ENCODE results near the gene TERB1. TPM values are rescaled to one million over a fixed set of nuclear protein-coding genes. Genes with fewer than 3 reads are reported as not detected.

The TERB1 gene
- total RNA-seq, 4 donors from 2014 or later = 0.27 to 2.1 TPM; not detected in 2

DNA sequence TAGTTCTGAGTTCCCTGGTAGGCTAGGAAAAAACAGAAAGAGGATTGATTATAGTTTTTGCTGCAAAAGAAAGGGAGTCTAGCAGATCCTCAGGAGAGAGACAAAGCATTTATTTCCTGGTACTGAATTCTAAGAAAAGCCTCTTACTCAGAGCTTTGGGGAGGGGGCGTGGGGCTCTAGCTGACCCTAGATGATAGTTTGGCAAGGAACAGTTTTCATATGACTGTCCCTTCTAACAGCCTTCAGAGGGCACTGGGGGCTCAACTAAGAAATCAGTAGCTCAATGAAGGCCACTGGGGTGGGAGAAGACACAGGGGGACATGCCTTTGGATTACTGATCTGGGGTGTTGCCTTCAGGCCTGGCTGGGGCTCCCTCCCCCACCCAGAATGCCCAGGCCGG, 46.8 kb upstream of the TERB1 start:
- WGBS, 2 donors = 96 to 98% methylated on average over 2 of the region's 2 CpGs

DNA sequence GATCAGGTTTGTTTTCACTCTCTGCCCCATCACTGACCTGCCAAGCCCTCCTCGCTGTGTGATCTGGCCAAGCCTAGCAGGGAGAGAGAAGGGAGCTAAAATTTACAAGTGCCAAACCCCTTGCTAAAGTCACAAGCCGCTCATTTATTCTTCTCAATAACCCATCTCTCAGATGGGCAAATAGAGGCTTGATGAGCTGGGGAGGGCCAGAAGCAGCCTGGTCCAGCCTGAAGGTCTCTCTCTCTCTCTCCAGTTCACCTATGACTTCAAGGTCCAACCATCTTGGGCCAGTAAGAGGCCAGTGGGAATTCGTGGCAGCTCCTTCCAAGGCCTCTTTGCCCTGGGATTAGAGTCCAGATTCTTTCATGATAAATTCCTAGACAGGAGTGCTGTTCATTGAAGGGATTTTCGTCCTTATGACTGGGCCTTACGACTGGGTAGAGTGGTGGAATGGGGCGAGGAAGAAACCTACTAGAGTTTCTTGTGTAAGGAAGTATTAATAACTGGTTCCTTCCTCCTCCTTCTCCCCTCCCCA, 46.2 kb upstream of the TERB1 start:
- TF ChIP-seq POLR2A (IDR thresholded peaks at IDR 0.05) = no peak
- TF ChIP-seq, protein P1, sequence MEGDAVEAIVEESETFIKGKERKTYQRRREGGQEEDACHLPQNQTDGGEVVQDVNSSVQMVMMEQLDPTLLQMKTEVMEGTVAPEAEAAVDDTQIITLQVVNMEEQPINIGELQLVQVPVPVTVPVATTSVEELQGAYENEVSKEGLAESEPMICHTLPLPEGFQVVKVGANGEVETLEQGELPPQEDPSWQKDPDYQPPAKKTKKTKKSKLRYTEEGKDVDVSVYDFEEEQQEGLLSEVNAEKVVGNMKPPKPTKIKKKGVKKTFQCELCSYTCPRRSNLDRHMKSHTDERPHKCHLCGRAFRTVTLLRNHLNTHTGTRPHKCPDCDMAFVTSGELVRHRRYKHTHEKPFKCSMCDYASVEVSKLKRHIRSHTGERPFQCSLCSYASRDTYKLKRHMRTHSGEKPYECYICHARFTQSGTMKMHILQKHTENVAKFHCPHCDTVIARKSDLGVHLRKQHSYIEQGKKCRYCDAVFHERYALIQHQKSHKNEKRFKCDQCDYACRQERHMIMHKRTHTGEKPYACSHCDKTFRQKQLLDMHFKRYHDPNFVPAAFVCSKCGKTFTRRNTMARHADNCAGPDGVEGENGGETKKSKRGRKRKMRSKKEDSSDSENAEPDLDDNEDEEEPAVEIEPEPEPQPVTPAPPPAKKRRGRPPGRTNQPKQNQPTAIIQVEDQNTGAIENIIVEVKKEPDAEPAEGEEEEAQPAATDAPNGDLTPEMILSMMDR (IDR thresholded peaks at IDR 0.05) = no peak
- H3K4me1 ChIP-seq = peaks cover 10 to 12% of the 10 kb centered on the region in 2 donors
- no peak overlapping the region for H3K27ac ChIP-seq
- H3K27me3 ChIP-seq = peaks cover 7% of the 10 kb centered on the region
- intact Hi-C loops (cut with DNase I) = no loop called here
- no peaks in the 10 kb centered on the region for H3K36me3 ChIP-seq
- H3K9me3 ChIP-seq = no peaks in the 10 kb centered on the region
- DNase-seq = no peak
- H3K4me3 ChIP-seq (replicated peaks in 1 of 3) = no peak overlapping the region
- WGBS, 2 donors = 88 to 93% methylated on average over 6 of the region's 6 CpGs

More for the DNA sequence above, 46.8 kb upstream of the TERB1 start:
- intact Hi-C loops (cut with DNase I) = no loop called here
- no peaks in the 10 kb centered on the region for H3K9me3 ChIP-seq
- DNase-seq = no peak
- TF ChIP-seq, protein P1 (IDR thresholded peaks at IDR 0.05) = no peak
- peaks cover 10 to 12% of the 10 kb centered on the region in 2 donors for H3K4me1 ChIP-seq
- no peaks in the 10 kb centered on the region for H3K36me3 ChIP-seq
- peaks cover 7% of the 10 kb centered on the region for H3K27me3 ChIP-seq
- no peak overlapping the region for H3K4me3 ChIP-seq (replicated peaks in 1 of 3)
- no peak overlapping the region for H3K27ac ChIP-seq

DNA sequence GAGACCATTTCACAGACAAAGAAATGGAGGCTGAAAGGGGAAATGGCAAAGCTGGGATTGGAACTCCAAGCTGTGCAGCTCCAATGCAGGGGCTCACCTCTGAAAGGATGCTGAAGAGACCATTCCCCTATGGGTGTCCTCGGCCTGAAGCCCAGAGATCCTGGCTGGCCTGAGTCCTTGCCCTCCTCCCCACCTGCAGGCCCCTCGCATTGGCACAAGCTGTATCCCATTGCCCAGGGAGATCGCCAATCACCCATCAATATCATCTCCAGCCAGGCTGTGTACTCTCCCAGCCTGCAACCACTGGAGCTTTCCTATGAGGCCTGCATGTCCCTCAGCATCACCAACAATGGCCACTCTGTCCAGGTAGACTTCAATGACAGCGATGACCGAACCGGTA, 45.4 kb upstream of the TERB1 start:
- Histone ChIP-seq H3K4me1 (peaks cover 10 to 12% of the 10 kb centered on the region in 2 donors), H3K4me3 (replicated peaks in 1 of 3) (no peak overlapping the region), H3K27me3 (peaks cover 7% of the 10 kb centered on the region), H3K9me3 (no peaks in the 10 kb centered on the region), H3K36me3 (no peaks in the 10 kb centered on the region), H3K27ac (no peak overlapping the region)
- 96% methylated on average over 6 of the region's 6 CpGs for WGBS, 2 donors
- intact Hi-C loops (cut with DNase I) = no loop called here
- no peak for DNase-seq
- TF ChIP-seq POLR2A (IDR thresholded peaks at IDR 0.05) = no peak
- TF ChIP-seq, protein P1 (IDR thresholded peaks at IDR 0.05) = no peak

DNA sequence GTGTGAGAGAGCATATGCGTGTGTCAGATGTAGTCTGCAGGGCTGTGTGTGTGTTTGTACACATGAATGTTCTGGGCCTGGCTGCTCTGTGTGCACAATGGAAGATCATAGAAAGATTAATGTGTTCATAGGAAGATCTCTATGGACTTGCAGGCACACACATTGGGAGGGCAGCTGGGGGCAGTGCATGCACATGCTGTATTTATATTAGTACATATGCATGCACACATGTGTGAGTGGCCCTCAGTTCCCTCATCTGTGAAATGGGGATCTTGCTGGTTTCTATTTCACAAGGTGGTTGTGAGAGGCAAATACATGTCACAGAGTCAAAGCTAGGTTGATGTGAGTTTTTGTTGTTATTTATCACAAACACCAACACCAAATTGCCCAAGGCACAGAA, 44.9 kb upstream of the TERB1 start:
- intact Hi-C loops (cut with DNase I) = no loop called here
- TF ChIP-seq POLR2A (IDR thresholded peaks at IDR 0.05) = no peak
- TF ChIP-seq, protein P1 (IDR thresholded peaks at IDR 0.05) = no peak
- DNase-seq = no peak
- Histone ChIP-seq H3K9me3 (no peaks in the 10 kb centered on the region), H3K4me1 (peaks cover 10 to 12% of the 10 kb centered on the region in 2 donors), H3K27ac (no peak overlapping the region), H3K27me3 (peaks cover 7% of the 10 kb centered on the region), H3K4me3 (replicated peaks in 1 of 3) (no peak overlapping the region), H3K36me3 (no peaks in the 10 kb centered on the region)
- WGBS, 2 donors = 91 to 100% methylated on average over 1 of the region's 1 CpG

DNA sequence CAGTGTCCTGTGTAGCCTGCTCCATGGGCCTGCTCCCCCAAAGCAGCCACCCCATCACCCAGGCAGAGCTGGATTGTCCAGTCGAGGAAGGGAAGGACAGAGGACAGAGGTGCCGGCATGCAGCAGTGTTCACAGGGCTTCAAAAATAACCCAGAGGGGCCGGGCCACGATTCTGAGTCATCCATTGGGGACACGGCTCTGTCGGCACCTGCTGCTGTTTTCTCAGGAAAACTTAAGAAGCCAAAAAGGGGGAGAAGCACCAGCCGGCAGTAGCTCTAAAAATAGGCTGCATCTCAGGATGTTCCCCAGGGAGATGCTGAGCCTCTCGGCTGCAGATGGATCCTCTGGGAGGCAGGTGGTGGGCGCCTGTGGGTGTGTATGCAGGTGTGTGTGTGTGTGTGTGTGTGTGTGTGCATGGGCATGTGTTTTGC, 44.4 kb upstream of the TERB1 start:
- H3K9me3 ChIP-seq = no peaks in the 10 kb centered on the region
- no peaks in the 10 kb centered on the region for H3K36me3 ChIP-seq
- TF ChIP-seq, protein P1 (IDR thresholded peaks at IDR 0.05) = no peak
- TF ChIP-seq POLR2A (IDR thresholded peaks at IDR 0.05) = no peak
- H3K4me3 ChIP-seq (replicated peaks in 1 of 3) = no peak overlapping the region
- 48 to 75% methylated on average over 7 to 9 of the region's 9 CpGs for whole genome bisulfite sequencing, 2 donors
- intact Hi-C loops (cut with DNase I) = no loop called here
- DNase-seq = no peak
- H3K4me1 ChIP-seq = peaks cover 10 to 12% of the 10 kb centered on the region in 2 donors
- no peak overlapping the region for H3K27ac ChIP-seq
- H3K27me3 ChIP-seq = peaks cover 7% of the 10 kb centered on the region

Data from thyroid gland (tissue), 4 donors.